Right atrium auricular region (tissue), 2 donors: Measurements from ENCODE around the gene CUL7. TPM values are rescaled to one million over a fixed set of nuclear protein-coding genes. Genes with fewer than 3 reads are reported as not detected.
"Not testable (repeated sequence)": the region's sequence is repeated elsewhere in the genome, so short reads cannot be mapped to it uniquely, and the experiment has no call there.

Experiments
- DNase-seq: peaks from one replicate; pipeline ENCODE4 v3.0.0-alpha.2; 2019; ENCODE audit warnings: low spot score
- H3K27ac ChIP-seq, 2 donors: fragments of 200-600 bp; sonication (generic); 1 replicate in 1 of 2; 2 replicates in 1 of 2; pipeline ENCODE4 v1.5.1; 2016 to 2019
- H3K27me3 ChIP-seq, 2 donors: fragments of 200-600 bp; sonication (generic); one replicate each; pipeline versions ENCODE4 v1.5.1 to v1.6.0; 2017 to 2019
- H3K36me3 ChIP-seq: fragments of 200-600 bp; sonication (generic); one replicate; pipeline ENCODE4 v1.5.1; 2016
- H3K4me1 ChIP-seq, 2 donors: fragments of 200-600 bp; sonication (generic); one replicate each; pipeline versions ENCODE4 v1.5.1 to v1.6.0; 2017 to 2019
- H3K4me3 ChIP-seq, 2 donors: fragments of 200-600 bp; sonication (generic); 1 replicate in 1 of 2; 2 replicates in 1 of 2; pipeline ENCODE4 v1.5.1; 2017 to 2019; ENCODE audit warnings: mild to moderate bottlenecking in 1 of 2, moderate library complexity in 1 of 2
- H3K9me3 ChIP-seq, 2 donors: fragments of 200-600 bp; sonication (generic); one replicate each; pipeline ENCODE4 v1.5.1; 2019
- total RNA-seq, 2 donors: library from RNA; depleted of rRNA; stranded (reverse); fragments of >200 nt; gene quantifications; one replicate each; pipeline ENCODE4 v1.1.0, GENCODE V29; 2016
- TF ChIP-seq, protein P1 (sequence below), 2 donors: fragments of 200-600 bp; sonication (generic); IDR thresholded peaks; one replicate each; pipeline ENCODE4 v1.5.1; 2019; ENCODE audit warnings: antibody characterized with exemption in 2 of 2

Gene CUL7
- total RNA-seq, 2 donors from 2014 or later = 6.5 to 9.0 TPM

DNA sequence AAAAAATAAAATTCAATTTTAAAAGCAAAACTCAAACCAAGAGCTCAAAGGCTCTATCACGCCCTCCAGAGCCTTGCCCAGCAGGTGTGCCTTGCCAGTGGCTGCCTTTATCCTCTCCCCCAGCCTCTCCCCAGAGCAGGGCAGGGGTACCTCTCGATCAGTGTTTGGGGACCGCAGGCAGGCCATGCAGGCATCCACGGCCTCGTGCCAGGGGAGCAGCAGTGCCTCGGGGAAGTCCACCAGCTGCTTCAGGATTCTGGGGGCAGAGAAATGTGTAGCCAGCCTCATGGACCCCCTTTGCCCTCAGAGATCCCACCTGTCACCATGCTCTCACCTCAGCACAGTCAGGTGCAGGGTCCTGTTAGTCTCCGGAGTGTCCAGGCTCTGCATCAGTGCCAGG, 5.7 kb downstream of the CUL7 start:
- H3K9me3 ChIP-seq = no peaks in the 10 kb centered on the region
- no peaks in the 10 kb centered on the region for H3K27me3 ChIP-seq
- TF ChIP-seq, protein P1, sequence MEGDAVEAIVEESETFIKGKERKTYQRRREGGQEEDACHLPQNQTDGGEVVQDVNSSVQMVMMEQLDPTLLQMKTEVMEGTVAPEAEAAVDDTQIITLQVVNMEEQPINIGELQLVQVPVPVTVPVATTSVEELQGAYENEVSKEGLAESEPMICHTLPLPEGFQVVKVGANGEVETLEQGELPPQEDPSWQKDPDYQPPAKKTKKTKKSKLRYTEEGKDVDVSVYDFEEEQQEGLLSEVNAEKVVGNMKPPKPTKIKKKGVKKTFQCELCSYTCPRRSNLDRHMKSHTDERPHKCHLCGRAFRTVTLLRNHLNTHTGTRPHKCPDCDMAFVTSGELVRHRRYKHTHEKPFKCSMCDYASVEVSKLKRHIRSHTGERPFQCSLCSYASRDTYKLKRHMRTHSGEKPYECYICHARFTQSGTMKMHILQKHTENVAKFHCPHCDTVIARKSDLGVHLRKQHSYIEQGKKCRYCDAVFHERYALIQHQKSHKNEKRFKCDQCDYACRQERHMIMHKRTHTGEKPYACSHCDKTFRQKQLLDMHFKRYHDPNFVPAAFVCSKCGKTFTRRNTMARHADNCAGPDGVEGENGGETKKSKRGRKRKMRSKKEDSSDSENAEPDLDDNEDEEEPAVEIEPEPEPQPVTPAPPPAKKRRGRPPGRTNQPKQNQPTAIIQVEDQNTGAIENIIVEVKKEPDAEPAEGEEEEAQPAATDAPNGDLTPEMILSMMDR (IDR thresholded peaks at IDR 0.05) = no peak
- H3K27ac ChIP-seq = no peak overlapping the region
- DNase-seq = no peak
- H3K4me1 ChIP-seq = peaks cover 0 to 12% of the 10 kb centered on the region in 2 donors
- H3K4me3 ChIP-seq = no peak overlapping the region
- H3K36me3 ChIP-seq = peaks cover 51% of the 10 kb centered on the region

DNA sequence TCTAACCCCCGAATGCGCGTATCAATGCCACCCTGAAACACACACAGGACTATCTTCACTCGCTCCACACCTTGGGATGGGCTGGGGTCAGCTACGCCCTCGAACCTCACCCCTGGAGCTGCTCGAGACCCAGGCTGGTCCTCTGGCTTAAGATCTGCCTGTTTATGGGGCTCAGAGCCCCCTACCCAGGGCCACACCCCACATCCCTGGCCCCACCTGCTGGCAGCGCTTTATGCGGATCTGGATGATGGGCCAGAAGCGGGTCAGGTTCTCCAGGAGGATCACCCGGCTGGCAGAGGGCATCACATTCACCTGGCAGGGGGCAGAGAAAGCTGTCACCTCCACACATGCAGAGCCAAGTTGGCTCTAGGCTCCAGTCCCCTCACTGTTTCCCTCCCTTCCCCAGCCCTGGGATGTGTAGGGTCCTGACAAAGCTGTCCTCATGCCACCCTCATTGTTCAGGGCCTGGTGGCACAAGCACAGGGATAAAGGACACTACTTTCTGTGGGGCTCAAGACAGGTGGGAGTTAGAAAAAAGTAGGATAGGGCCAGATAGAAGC, 8.2 kb downstream of the CUL7 start:
- no peak for DNase-seq
- no peak overlapping the region for H3K27ac ChIP-seq
- H3K36me3 ChIP-seq = peaks cover 63% of the 10 kb centered on the region
- no peaks in the 10 kb centered on the region for H3K4me1 ChIP-seq
- no peaks in the 10 kb centered on the region for H3K27me3 ChIP-seq
- H3K4me3 ChIP-seq = no peak overlapping the region
- H3K9me3 ChIP-seq = no peaks in the 10 kb centered on the region
- TF ChIP-seq, protein P1 (IDR thresholded peaks at IDR 0.05) = no peak

- Histone ChIP-seq H3K9me3 (no peaks in the 10 kb centered on the region), H3K4me1 (no peaks in the 10 kb centered on the region), H3K27me3 (no peaks in the 10 kb centered on the region), H3K27ac (no peak overlapping the region), H3K36me3 (peaks cover 65% of the 10 kb centered on the region), H3K4me3 (no peak overlapping the region)
- no peak for DNase-seq
- TF ChIP-seq, protein P1 (IDR thresholded peaks at IDR 0.05) = no peak
Measured at GRCh38 chr6:43043310-43043709, 10.3 kb downstream of the CUL7 start.

GRCh38 chr6:43041475-43041874, 12.2 kb downstream of the CUL7 start:
- H3K4me1 ChIP-seq, H3K27me3 ChIP-seq, H3K4me3 ChIP-seq, H3K27ac ChIP-seq, H3K9me3 ChIP-seq, DNase-seq: not testable (repeated sequence)
- peaks cover 55% of the 10 kb centered on the region for H3K36me3 ChIP-seq

DNA sequence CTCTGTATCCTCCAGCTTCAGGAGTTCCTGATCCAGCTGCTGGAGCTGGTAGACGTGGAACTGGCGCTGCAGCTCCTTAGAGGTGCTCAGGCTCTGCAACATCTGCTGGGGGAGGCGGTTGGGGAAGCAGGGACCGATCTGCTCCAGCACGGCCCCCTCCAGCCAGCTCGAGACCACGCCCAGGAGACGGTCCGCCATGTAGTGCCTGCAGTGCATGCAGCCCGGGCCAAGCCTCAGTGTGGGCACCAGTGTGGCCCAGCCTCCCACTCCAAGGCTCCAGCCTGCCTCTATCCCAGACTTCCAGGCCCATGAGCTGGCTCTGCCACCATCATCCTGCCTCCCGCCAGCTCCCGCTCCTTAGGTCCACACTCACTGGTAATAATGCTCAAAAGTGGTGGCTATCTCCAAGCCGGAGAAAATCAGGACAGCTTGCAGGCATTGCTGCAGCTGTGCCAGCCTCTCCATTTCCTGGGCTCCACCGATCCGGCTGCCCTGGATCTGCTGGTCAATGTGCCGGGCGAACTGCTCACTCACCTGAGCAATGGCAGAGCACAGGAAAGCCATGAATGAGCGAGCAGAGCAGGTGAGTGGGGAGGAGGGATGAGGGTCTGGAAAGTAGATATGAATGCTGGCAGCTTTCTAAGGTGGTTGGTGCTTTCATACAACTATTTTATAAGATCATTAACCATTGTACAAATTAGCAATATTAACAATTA, 13.0 kb downstream of the CUL7 start:
- Histone ChIP-seq H3K27me3 (no peaks in the 10 kb centered on the region), H3K4me3 (no peak overlapping the region), H3K27ac (no peak overlapping the region), H3K4me1 (peaks cover 0 to 12% of the 10 kb centered on the region in 2 donors), H3K9me3 (no peaks in the 10 kb centered on the region), H3K36me3 (peaks cover 51% of the 10 kb centered on the region)
- no peak for DNase-seq
- TF ChIP-seq, protein P1 (IDR thresholded peaks at IDR 0.05) = no peak

DNA sequence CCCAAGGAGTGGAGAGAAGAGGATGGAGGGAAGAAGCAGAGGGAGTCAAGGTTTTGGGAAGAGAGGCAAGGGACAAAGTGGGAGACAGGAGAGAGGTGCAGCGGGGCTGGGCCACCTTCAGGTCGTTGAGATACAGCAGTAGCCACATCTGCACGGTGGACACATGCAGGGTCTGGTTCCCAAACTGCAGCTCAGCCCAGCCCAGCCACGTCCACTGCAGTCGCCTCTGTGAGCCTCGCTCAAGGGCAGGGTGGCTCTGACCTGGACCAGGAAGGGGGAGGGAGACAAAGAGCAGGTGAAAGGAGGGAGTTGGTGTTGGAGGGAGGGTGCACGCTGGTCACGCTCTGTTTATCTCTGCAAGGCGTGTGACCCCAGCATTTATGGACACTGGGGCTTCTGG, 14.9 kb downstream of the CUL7 start:
- Histone ChIP-seq H3K4me1 (peaks cover 0 to 17% of the 10 kb centered on the region in 2 donors), H3K36me3 (peaks cover 38% of the 10 kb centered on the region), H3K9me3 (no peaks in the 10 kb centered on the region), H3K27me3 (no peaks in the 10 kb centered on the region), H3K4me3 (no peak overlapping the region), H3K27ac (no peak overlapping the region)
- no peak for DNase-seq
- TF ChIP-seq, protein P1 (IDR thresholded peaks at IDR 0.05) = no peak
